SK-N-SH treated with all-trans-retinoic acid at 6 μM for 48 hours (cell line): Measurements from ENCODE around the gene OR2C3.

ENCODE experiments used
- ATAC-seq: fragments of 200-7000 bp; cut with Tn5 transposase; 3 replicates; pipeline ENCODE4 v1.9.1; 2020; ENCODE audit warnings: mild to moderate bottlenecking, moderate library complexity
- ARNTL ChIP-seq: fragments of 450-650 bp; formaldehyde crosslinking; IDR thresholded peaks from 2 replicates; pipeline ENCODE4 v1.5.0; 2020; ENCODE audit warnings: low read depth, mild to moderate bottlenecking, moderate library complexity, borderline replicate concordance
- BACH2 ChIP-seq: fragments of 250-450 bp; sonication (Bioruptor Pico); IDR thresholded peaks from 2 replicates; pipeline ENCODE4 v1.9.0; 2021; ENCODE audit warnings: mild to moderate bottlenecking, borderline replicate concordance
- CREB5 ChIP-seq: fragments of 250-450 bp; sonication (Bioruptor Pico); IDR thresholded peaks from 2 replicates; pipeline ENCODE4 v1.5.1; 2020; ENCODE audit warnings: low read depth, mild to moderate bottlenecking, moderate library complexity
- CSDC2 ChIP-seq: fragments of 250-450 bp; sonication (Bioruptor Pico); IDR thresholded peaks from 2 replicates; pipeline ENCODE4 v1.5.0; 2020; ENCODE audit warnings: mild to moderate bottlenecking, moderate library complexity
- ESRRG ChIP-seq: fragments of 250-450 bp; sonication (Bioruptor Pico); IDR thresholded peaks from 2 replicates; pipeline ENCODE4 v1.6.1; 2021; ENCODE audit warnings: mild to moderate bottlenecking
- GLIS3 ChIP-seq: fragments of 250-450 bp; sonication (Bioruptor Pico); IDR thresholded peaks from 2 replicates; pipeline ENCODE4 v1.5.0; 2020; ENCODE audit warnings: mild to moderate bottlenecking, moderate library complexity
- ISL1 ChIP-seq: fragments of 250-450 bp; sonication (Bioruptor Pico); IDR thresholded peaks from 2 replicates; pipeline ENCODE4 v2.1.2; 2022; ENCODE audit warnings: mild to moderate bottlenecking, moderate library complexity
- OSR1 ChIP-seq: fragments of 250-450 bp; sonication (Bioruptor Pico); IDR thresholded peaks from 2 replicates; pipeline ENCODE4 v1.8.0; 2022; ENCODE audit warnings: moderate library complexity, mild to moderate bottlenecking, inconsistent platforms
- POU6F1 ChIP-seq: fragments of 250-450 bp; sonication (Bioruptor Pico); IDR thresholded peaks from 2 replicates; pipeline ENCODE4 v1.8.0; 2021; ENCODE audit warnings: low read depth, mild to moderate bottlenecking, moderate library complexity, borderline replicate concordance
- PPARA ChIP-seq: fragments of 250-450 bp; sonication (Bioruptor Pico); IDR thresholded peaks from 2 replicates; pipeline ENCODE4 v1.5.0; 2020; ENCODE audit warnings: mild to moderate bottlenecking, borderline replicate concordance
- RARB ChIP-seq: fragments of 250-450 bp; sonication (Bioruptor Pico); IDR thresholded peaks from 2 replicates; pipeline ENCODE4 v1.8.0; 2021; ENCODE audit warnings: mild to moderate bottlenecking, moderate library complexity
- SNAI2 ChIP-seq: fragments of 250-450 bp; sonication (Bioruptor Pico); IDR thresholded peaks from 2 replicates; pipeline ENCODE4 v1.5.0; 2020; ENCODE audit warnings: mild to moderate bottlenecking, moderate library complexity
- TCF4 ChIP-seq: fragments of 250-450 bp; sonication (Bioruptor Pico); IDR thresholded peaks from 2 replicates; pipeline ENCODE4 v1.8.0; 2021; ENCODE audit warnings: mild to moderate bottlenecking, moderate library complexity, borderline replicate concordance
- TOX ChIP-seq: fragments of 250-450 bp; sonication (Bioruptor Pico); IDR thresholded peaks from 2 replicates; pipeline ENCODE4 v1.8.0; 2021; ENCODE audit warnings: mild to moderate bottlenecking, moderate library complexity, borderline replicate concordance
- TSHZ2 ChIP-seq: fragments of 250-450 bp; sonication (Bioruptor Pico); IDR thresholded peaks from 2 replicates; pipeline ENCODE4 v1.5.0; 2020; ENCODE audit warnings: mild to moderate bottlenecking, moderate library complexity
- ZFP3 ChIP-seq: fragments of 250-450 bp; sonication (Bioruptor Pico); IDR thresholded peaks from 2 replicates; pipeline ENCODE4 v1.5.0; 2020; ENCODE audit warnings: mild to moderate bottlenecking, moderate library complexity
- ZFP30 ChIP-seq: fragments of 450-650 bp; formaldehyde crosslinking; IDR thresholded peaks from 2 replicates; pipeline ENCODE4 v1.5.0; 2022; ENCODE audit warnings: mild to moderate bottlenecking, moderate library complexity
- ZNF565 ChIP-seq: fragments of 450-650 bp; formaldehyde crosslinking; conservative IDR thresholded peaks from 2 replicates; pipeline ENCODE4 v1.5.0; 2020; ENCODE audit warnings: low read depth, mild to moderate bottlenecking, moderate library complexity
- ZNF70 ChIP-seq: fragments of 450-650 bp; formaldehyde crosslinking; IDR thresholded peaks from 2 replicates; pipeline ENCODE4 v1.5.0; 2020; ENCODE audit warnings: mild to moderate bottlenecking, moderate library complexity
- ZNF8 ChIP-seq: fragments of 450-650 bp; formaldehyde crosslinking; IDR thresholded peaks from 2 replicates; pipeline ENCODE4 v1.5.0; 2020; ENCODE audit warnings: mild to moderate bottlenecking, moderate library complexity
- TF ChIP-seq, protein P1 (sequence below): fragments of 250-450 bp; sonication (Bioruptor Pico); IDR thresholded peaks from 2 replicates; pipeline ENCODE4 v1.5.1; 2021; ENCODE audit warnings: mild to moderate bottlenecking, moderate library complexity
- TF ChIP-seq, protein P2 (sequence below): fragments of 250-450 bp; sonication (Bioruptor Pico); IDR thresholded peaks from 2 replicates; pipeline ENCODE4 v1.8.0; 2020; ENCODE audit warnings: mild to moderate bottlenecking, moderate library complexity, borderline replicate concordance

The OR2C3 gene

GRCh38 chr1:247494767-247495166 is 41.5 kb downstream of the OR2C3 start:
- no peak for TF ChIP-seq ZNF8 (CRISPR knock-in tag)
- TF ChIP-seq OSR1 (CRISPR knock-in tag), result no peak
- TF ChIP-seq SNAI2 (CRISPR knock-in tag), result no peak
- TF ChIP-seq CSDC2, result no peak
- no peak for ATAC-seq

GRCh38 chr1:247493106-247493505 is 43.1 kb downstream of the OR2C3 start:
- no peak for TF ChIP-seq ZNF70 (CRISPR knock-in tag)
- no peak for TF ChIP-seq TOX (CRISPR knock-in tag)
- TF ChIP-seq SNAI2 (CRISPR knock-in tag), result no peak
- TF ChIP-seq ZFP30 (CRISPR knock-in tag), result no peak
- TF ChIP-seq CSDC2, result no peak
- TF ChIP-seq TSHZ2 (CRISPR knock-in tag), result no peak
- TF ChIP-seq ISL1 (CRISPR knock-in tag), result no peak
- no peak for TF ChIP-seq ZFP3 (CRISPR knock-in tag)
- ATAC-seq, result no peak

DNA sequence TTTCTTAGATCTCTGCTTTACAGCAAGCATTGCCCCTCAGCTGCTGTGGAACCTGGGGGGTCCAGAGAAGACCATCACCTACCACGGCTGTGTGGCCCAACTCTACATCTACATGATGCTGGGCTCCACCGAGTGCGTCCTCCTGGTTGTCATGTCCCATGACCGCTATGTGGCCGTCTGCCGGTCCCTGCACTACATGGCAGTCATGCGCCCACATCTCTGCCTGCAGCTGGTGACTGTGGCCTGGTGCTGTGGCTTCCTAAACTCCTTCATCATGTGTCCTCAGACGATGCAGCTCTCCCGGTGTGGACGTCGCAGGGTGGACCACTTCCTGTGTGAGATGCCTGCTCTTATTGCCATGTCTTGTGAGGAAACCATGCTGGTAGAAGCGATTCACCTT is 44.9 kb downstream of the OR2C3 start:
- ATAC-seq, result no peak
- TF ChIP-seq ZNF8 (CRISPR knock-in tag), result no peak
- no peak for TF ChIP-seq BACH2 (CRISPR knock-in tag)
- TF ChIP-seq PPARA (CRISPR knock-in tag), result no peak
- TF ChIP-seq OSR1 (CRISPR knock-in tag), result no peak
- TF ChIP-seq ZFP30 (CRISPR knock-in tag), result no peak
- TF ChIP-seq, protein P1, sequence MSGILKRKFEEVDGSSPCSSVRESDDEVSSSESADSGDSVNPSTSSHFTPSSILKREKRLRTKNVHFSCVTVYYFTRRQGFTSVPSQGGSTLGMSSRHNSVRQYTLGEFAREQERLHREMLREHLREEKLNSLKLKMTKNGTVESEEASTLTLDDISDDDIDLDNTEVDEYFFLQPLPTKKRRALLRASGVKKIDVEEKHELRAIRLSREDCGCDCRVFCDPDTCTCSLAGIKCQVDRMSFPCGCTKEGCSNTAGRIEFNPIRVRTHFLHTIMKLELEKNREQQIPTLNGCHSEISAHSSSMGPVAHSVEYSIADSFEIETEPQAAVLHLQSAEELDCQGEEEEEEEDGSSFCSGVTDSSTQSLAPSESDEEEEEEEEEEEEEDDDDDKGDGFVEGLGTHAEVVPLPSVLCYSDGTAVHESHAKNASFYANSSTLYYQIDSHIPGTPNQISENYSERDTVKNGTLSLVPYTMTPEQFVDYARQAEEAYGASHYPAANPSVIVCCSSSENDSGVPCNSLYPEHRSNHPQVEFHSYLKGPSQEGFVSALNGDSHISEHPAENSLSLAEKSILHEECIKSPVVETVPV (CRISPR knock-in tag), result no peak
- no peak for TF ChIP-seq GLIS3
- no peak for TF ChIP-seq TCF4
- no peak for TF ChIP-seq ZNF565 (CRISPR knock-in tag)

- ATAC-seq, result peak; percentile 96
- TF ChIP-seq, protein P1 (CRISPR knock-in tag), result no peak
- TF ChIP-seq CSDC2 (no peak), TSHZ2 (CRISPR knock-in tag) (no peak), RARB (CRISPR knock-in tag) (no peak), BACH2 (CRISPR knock-in tag) (no peak), PPARA (CRISPR knock-in tag) (no peak), ISL1 (CRISPR knock-in tag) (no peak), TOX (CRISPR knock-in tag) (no peak), POU6F1 (no peak), CREB5 (CRISPR knock-in tag) (no peak), ZFP30 (CRISPR knock-in tag) (no peak), ARNTL (CRISPR knock-in tag) (no peak), ZFP3 (CRISPR knock-in tag) (no peak), SNAI2 (CRISPR knock-in tag) (no peak), ZNF70 (CRISPR knock-in tag) (no peak), ESRRG (no peak)
- TF ChIP-seq, protein P2, sequence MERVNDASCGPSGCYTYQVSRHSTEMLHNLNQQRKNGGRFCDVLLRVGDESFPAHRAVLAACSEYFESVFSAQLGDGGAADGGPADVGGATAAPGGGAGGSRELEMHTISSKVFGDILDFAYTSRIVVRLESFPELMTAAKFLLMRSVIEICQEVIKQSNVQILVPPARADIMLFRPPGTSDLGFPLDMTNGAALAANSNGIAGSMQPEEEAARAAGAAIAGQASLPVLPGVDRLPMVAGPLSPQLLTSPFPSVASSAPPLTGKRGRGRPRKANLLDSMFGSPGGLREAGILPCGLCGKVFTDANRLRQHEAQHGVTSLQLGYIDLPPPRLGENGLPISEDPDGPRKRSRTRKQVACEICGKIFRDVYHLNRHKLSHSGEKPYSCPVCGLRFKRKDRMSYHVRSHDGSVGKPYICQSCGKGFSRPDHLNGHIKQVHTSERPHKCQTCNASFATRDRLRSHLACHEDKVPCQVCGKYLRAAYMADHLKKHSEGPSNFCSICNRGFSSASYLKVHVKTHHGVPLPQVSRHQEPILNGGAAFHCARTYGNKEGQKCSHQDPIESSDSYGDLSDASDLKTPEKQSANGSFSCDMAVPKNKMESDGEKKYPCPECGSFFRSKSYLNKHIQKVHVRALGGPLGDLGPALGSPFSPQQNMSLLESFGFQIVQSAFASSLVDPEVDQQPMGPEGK, result no peak
Observed at GRCh38 chr1:247487057-247487456, 49.2 kb downstream of the OR2C3 start.
